GM21825 (cell line): ENCODE measurements around the gene PRPF18.

Experiments
- ATAC-seq: cut with Tn5 transposase; IDR thresholded peaks from one replicate; pipeline ENCODE4 v1.9.1; 2021; ENCODE audit warnings: mild to moderate bottlenecking, moderate library complexity; ENCODE audit not compliant: unreplicated experiment

The PRPF18 gene

DNA sequence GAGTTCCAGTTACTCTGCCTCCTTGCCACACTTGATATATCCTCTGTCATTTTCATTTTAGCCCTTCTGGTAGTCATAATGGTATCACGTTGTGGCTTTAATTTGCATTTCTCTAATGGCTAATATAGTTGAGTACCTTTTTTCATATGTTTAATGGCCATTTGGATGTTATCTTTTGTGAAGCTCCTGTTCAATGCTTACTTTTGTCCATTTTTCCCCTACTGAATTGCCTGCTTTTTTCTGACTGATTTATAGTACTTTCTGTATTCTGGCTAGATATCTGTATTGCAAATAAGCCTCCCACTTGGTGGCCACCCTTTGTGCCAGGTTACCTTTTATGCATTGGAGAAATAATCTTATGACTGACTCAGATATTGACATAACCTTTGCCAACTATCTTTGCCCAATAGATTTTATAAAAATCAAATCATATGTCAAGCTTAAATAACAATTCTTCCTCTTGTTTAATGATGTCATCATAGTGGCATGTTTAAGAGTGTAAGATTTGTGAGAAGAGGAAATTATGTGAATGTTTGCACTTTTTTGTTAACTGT lies 50.6 kb downstream of the PRPF18 start:
- no peak for ATAC-seq

DNA sequence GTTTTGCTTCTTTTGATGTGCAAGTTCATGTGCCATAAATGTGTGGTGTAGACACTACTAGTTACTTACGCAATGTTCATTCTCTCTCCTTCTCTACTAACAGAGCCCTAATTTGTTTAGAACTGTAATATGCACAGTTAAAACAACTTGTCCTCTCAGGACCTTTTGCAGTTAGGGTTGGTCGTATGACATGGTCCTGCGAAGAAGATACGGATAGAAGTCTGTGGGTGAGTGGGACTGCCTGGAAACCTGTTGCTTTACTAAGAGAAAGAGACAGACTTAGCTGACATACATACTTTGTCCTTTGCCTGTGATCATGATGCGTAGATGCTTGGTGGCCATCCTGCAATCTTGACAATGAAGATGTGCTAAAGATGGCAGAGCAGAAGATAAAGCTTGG lies 51.1 kb downstream of the PRPF18 start:
- no peak for ATAC-seq

GRCh38 chr10:13642293-13642692 lies 55.5 kb downstream of the PRPF18 start:
- no peak for ATAC-seq

DNA sequence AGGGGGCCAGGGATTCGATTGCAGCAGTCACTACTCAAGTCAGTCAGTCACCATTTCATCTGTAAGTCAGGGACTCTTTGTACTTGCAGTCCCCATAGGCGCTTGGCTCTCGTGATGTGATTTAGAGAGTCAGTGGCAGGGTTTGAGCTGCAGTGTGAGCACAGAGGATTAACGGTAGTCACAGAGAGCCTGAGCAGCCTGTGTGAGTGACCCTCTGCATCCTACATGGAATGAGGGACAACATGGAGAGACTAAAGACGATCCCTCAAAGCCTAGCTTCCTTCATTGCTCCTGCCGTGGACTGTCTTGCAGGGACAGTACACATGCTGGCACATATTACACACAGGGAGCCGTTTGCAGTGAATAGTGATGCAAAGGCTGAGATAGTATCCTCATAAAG lies 56.3 kb downstream of the PRPF18 start:
- ATAC-seq = no peak

DNA sequence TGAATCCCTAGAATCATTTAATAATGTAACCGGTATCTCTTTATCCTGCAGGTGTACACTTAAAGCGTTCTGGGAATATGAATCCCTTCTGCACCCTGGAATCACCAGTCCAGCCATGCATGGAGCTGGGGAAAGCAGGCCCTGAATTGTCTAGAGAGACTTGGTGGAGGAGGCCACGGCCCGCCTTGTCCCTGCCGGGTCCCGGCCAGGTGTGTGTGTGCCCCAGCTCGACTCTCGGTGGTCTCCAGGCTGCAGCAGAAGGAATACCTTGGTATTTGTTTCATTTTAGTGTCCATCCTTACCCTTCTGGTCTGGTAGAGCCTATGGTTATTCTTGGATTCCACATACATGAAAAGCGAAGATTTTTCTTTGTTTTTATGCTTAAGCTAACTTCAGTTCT lies 58.1 kb downstream of the PRPF18 start:
- no peak for ATAC-seq

GRCh38 chr10:13648425-13648824 lies 61.7 kb downstream of the PRPF18 start:
- no peak for ATAC-seq

GRCh38 chr10:13649844-13650520 lies 63.2 kb downstream of the PRPF18 start:
- no peak for ATAC-seq

GRCh38 chr10:13650961-13651360 lies 64.2 kb downstream of the PRPF18 start:
- no peak for ATAC-seq

DNA sequence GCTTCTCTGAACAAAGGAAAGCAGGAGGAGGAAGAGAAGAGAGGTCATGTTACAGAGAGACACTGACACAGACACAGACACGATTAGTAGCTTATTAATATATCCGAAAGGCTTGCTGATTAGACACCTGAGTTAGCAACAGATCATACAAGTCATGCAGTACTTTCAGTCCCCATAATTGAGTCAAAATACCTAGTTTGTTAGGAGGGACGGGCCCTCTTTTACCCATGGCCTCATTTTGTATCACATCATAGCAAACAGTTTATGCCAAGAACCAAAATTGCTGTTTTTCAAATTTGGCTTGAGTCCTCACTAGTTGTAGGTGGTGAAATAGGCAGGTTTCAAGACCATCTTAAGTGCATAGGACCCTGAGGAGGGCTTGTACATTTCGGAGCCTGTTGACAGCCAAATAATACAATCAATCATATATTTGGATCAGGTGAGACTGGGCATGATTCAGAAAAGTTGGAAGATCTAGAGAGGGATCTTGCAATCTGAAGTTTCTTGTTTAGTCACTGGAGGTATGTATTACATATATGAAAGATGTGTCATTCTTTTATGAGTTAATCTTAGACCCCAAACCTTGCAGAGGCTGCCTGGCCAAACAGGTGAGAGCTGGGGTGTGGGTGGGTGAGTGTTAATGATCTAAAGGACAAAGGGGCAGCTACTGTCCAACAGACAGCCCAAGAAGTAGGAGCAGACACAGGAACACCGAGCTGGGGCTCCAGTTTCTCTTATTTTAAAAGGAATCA lies 65.4 kb downstream of the PRPF18 start:
- no peak for ATAC-seq

DNA sequence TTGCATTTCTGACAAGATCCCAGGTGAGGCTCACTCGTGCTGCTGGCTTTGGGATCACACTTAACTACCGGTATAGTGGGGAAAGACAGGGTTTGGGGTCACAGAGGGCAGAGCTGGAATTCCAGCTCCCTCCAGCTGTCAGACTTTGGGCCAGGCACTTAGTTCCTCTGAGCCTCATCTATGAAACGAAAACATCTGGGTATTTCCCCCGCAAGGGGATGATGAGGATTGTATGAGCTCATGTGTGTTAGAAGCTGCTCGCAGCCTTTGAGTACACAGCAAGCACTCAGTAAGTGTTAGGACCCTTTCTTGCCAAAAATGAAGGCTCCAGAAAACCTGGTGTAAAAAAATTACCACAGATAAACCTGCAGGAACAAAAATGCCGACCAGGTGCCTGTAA lies 66.1 kb downstream of the PRPF18 start:
- ATAC-seq = no peak

DNA sequence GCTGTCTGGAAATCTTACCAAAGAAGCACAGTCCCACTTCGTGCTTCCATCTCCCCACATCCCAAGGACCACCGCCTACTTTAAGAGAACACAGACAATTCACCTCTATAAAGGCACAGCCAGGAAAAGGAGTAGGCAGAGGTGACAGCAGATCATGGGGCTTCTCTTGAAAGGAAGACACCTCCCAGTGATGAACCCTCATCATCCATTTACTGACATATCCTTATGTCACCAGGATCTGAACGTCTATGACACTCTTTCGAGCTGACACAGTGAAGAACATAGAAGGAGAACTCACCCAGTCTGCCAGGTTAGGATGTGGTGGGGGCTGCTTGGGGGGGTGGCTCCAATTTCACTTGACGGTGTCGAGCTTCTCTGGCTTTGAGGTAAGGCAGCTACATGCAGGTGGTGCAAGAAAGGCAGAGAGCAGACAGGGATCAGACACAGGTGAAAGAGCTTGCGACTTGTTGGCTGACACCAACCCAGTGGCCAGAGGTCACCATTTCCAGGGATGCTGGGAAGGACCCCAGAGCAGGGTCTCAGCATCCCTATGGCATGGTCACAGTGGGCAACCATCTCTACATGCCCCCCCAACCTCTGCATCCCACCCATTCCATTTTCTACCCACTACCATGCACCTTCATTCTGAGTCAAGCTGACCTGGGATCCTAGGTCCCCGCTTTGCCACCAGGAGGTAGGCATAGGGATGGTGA lies 67.5 kb downstream of the PRPF18 start:
- ATAC-seq = no peak

DNA sequence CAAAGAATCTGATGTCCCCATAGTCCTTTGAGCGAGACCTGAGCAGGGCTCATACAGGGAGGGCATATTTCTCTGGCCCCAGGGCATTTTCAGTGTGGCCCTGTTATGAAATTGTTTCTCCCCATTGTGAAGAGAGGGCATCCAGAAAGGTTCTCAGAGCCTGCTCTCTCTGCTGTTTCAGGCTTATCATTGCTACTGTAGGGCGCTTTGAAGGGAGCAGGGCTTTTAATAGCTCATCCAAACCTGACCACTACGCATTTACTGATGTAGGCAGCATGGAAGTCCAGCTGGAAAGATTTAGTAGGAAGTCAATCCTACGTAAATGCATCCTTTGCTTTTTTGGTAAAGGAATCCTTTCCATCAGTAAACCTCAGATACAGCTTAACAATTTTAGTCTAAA lies 68.1 kb downstream of the PRPF18 start:
- ATAC-seq = no peak

- ATAC-seq = no peak
These were observed 69.8 kb downstream of the PRPF18 start for GRCh38 chr10:13656337-13657100.

- no peak for ATAC-seq
These were observed 70.4 kb downstream of the PRPF18 start for GRCh38 chr10:13657101-13657680.

- no peak for ATAC-seq
These were observed 71.5 kb downstream of the PRPF18 start for GRCh38 chr10:13658264-13658663.

DNA sequence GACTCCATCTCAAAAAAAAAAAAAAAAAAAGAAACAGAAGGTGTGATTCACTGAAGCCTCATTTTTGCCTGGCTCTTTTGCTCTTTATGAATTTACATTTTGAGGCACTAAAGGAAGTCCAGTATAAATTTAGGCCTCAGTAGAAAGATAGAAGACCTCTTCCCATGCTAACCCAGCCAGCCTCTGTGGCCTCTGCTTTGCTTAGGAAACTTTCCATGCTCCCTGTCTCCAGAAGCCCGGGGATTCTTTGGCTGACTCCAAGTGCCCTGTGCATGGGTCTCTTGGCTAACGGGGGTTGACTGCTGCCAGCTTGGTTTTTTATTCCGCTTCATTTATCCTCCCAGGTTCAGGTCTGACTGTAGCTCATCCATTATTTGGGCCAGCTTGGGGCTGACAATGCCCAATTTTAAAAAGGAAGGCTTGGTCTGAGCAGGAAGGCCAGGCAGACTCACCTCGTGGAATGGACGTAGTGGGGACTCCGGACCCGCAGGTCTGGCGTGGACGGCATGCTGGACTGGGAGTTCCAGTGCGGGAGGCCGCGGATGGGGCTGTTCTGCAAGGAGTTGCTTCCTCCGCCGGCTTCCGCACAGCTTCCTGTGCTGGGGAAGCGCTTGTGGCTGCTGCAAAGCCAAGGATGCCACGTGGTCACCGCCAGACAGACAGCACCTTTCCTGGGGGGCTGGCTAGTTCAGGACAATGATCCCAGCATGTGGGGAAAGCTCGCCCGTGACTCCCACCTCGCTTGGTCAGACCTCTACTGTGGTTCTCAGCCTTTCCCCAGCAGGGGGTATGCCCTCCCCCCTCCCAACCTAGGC lies 72.3 kb downstream of the PRPF18 start:
- ATAC-seq = no peak

DNA sequence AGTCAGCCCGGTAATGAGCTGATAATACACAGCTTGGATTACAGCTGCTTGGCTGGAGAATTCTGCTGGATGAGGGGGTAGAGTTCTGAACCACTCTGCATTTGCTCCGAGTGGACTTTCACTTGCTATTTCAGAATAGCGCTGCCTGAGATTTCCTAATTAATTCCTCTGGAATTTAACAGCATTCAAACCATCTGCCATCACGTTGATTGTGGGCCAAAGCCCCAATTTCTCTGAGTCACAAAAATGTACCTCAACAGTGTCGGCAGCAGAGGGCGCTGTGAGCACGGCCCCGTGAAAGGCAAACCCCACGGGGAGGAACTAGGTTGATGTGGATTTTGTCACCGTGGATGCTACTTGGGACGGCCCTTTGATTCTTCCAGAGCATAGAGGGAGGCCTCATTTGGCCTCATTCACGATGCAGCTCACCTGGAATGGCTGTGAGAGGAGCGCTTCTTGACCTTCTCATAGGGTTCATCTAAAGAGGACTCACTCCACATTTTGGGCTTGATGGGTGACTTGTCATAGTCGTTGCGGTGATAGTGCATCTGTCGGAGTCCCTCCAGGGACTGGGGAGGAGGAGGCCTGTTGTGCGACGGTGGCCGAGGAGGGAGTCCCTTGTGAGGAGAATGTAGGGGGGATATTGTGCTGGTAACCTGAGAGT lies 73.3 kb downstream of the PRPF18 start:
- ATAC-seq = no peak

GRCh38 chr10:13660551-13660920 lies 73.8 kb downstream of the PRPF18 start:
- no peak for ATAC-seq

GRCh38 chr10:13661256-13661655 lies 74.5 kb downstream of the PRPF18 start:
- no peak for ATAC-seq
